GM19397 (cell line): Measurements from ENCODE around the gene DPY19L1.
"Not testable (repeated sequence)": the region's sequence is repeated elsewhere in the genome, so short reads cannot be mapped to it uniquely, and the experiment has no call there.

Experiments used
- ATAC-seq: cut with Tn5 transposase; IDR thresholded peaks from one replicate; pipeline ENCODE4 v1.9.1; 2021; ENCODE audit warnings: mild to moderate bottlenecking, moderate library complexity; ENCODE audit not compliant: unreplicated experiment

The DPY19L1 gene

GRCh38 chr7:34928052-34928451 lies 109.2 kb downstream of the DPY19L1 start:
- ATAC-seq: peak; percentile 56

- not testable (repeated sequence) for ATAC-seq
Observed at GRCh38 chr7:34920470-34920869, 116.8 kb downstream of the DPY19L1 start.

DNA sequence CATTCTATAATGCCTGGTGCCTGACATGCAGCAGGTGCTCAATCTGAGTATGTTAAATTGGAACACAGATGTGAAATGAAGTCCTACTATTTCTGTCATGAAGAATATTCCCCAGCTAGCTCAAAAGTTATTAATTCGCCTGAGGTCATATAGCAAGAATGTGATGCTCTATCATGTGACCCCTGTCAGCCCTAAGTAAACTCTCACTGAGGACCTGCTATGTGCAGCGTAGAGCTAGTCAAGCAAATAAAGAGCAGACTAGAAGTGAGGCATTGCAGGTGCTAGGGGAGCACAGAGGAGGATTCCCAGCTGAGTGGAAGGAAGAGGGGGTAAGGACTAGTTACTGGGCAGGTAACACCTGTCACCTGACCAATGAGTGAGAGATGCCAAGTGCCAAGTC lies 118.2 kb downstream of the DPY19L1 start:
- ATAC-seq: not testable (repeated sequence)

DNA sequence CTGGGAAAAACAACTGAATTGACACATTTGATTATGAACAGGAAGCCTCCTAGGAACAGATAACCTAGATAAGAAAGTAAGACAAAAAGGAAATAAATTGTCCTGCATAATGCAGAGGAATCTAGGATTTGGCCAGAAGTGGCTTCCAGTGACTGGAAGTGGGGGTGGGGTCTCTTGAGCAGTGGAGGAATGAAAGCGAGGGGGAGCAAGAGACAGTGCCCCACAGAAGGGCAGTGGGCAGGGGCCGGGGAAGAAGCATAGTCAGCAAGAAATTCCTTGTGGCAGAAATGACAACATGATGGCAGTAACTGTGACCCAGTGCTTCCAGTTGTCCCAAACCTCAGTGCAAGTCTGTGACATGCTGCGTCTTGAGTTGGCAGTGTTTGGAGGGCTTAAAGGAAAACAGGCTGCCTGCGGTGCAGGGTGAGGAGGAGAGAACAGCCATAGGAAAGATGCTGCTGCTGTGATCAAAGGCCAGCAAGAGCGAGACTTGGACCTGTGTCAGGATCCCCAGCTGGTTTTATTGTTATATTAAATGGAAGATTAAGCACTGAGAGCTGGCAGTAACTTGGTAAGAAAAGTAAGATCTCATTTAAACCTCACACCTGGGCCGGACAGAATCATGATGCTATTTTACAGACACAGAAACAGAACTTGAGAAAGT lies 119.0 kb downstream of the DPY19L1 start:
- not testable (repeated sequence) for ATAC-seq

- ATAC-seq: not testable (repeated sequence)
Observed at GRCh38 chr7:34917515-34917914, 119.8 kb downstream of the DPY19L1 start.

GRCh38 chr7:34916267-34916666 lies 121.0 kb downstream of the DPY19L1 start:
- no peak for ATAC-seq

DNA sequence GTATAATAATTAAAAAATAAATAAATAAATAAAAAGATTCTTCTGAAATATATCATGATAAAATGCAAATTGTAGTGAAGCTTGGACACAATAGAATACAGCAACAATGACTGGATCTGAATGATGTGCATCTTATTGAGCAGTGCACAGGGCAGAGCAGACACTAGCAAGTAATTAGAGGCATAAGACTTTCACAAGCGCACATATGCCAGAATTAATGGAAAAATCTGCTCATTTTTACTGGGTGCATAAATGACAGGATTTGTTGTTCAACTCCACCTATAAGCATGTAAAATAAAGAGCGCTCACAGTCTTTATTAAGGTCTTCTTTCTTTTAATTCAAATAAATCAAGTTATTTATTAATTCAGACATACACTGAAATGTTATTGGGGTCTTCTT lies 125.0 kb downstream of the DPY19L1 start:
- no peak for ATAC-seq

DNA sequence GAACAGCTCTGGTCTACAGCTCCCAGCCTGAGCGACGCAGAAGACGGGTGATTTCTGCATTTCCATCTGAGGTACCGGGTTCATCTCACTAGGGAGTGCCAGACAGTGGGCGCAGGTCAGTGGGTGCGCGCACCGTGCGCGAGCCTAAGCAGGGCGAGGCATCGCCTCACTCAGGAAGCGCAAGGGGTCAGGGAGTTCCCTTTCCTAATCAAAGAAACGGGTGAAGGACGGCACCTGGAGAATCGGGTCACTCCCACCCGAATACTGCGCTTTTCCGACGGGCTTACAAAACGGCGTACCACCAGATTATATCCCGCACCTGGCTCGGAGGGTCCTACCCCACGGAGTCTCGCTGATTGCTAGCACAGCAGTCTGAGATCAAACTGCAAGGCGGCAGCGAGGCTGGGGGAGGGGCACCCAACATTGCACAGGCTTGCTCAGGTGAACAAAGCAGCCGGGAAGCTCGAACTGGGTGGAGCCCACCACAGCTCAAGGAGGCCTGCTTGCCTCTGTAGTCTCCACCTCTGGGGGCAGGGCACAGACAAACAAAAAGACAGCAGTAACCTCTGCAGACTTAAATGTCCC lies 130.9 kb downstream of the DPY19L1 start:
- not testable (repeated sequence) for ATAC-seq

GRCh38 chr7:34904987-34905386 lies 132.3 kb downstream of the DPY19L1 start:
- no peak for ATAC-seq

DNA sequence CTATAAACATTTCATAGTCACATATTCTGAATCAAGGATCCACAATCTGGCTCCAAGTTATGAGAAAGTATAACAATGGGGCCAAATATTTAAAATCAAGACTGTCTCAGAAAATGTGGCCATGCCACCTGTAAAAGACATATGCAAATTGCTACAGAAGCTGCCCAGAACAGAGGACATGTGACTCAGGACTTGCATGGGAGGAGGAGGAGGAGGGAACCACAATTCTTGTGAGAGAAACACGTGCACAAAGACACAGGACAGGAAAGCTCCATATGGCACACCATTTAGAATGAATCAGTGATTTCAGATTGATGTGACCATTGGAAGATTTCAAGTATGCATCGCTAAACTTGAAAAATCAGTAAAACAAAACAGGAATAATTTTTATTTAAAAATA lies 133.4 kb downstream of the DPY19L1 start:
- ATAC-seq: not testable (repeated sequence)

GRCh38 chr7:34902182-34902581 lies 135.1 kb downstream of the DPY19L1 start:
- ATAC-seq: no peak

DNA sequence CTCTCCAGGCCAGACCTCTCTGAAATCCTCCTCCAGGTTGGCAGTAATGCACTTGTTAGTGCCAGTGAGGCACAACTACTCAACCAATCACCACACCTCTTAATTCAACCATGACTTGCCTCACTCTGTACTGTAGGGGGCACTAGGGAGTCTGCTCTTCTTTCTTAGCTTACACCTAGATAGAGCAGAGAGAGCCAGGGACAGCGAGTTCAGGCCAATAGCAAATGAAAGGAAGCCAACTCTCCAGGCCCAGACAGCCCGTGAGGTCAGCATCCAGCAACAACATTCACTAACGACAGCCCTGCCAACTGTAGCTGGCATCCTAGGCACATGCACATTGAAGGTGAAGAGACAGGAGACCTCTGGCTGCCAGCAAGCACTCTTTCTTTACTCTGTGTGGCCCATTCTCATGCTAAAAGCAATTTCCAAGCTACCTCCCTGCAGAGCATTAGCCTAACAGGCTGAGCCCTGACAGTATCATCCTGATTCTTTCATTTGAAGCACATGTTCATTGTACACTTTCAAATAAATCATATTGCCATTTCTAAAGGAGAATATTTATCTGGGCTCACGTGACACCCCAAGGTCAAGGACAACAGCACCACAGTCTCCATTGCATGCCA lies 136.3 kb downstream of the DPY19L1 start:
- no peak for ATAC-seq

DNA sequence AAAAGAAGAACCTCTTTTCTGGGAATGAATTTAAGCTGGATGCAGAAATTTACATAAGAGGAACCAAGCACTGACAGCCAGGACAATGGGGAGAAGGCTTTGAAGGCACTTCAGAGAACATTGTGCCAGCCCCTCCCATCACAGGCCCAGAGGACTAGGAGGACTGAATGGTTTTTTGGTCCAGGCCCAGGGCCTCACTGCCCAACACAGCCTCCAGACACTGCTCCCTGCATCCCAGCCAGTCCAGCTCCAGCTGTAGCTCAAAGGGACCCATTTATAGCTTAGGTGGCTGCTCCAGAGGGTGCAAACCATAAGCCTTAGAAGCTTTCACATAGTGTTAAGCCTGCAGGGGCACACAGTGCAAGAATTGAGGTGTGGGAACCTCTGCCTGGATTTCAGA lies 142.1 kb downstream of the DPY19L1 start:
- ATAC-seq: no peak

GRCh38 chr7:34889951-34890350 lies 147.3 kb downstream of the DPY19L1 start:
- no peak for ATAC-seq

DNA sequence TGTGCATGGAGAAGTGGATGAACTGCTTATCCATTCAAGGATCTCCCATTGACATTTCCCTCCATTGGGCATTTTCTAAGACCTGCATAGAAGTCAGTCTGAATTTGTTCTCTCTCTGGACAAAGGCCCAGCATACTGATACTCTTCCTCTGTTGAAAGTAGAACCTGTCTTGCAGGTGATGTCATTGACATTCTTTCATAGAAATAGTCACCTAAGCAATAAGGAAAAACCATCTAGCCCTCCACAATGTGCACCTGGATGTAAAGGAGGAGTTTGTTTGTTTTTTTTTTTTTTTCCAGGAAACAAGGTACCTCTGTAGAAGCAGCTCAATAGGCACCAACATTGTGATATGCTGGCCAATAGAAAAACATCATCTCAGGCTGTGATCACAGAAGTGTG lies 150.4 kb downstream of the DPY19L1 start:
- no peak for ATAC-seq

DNA sequence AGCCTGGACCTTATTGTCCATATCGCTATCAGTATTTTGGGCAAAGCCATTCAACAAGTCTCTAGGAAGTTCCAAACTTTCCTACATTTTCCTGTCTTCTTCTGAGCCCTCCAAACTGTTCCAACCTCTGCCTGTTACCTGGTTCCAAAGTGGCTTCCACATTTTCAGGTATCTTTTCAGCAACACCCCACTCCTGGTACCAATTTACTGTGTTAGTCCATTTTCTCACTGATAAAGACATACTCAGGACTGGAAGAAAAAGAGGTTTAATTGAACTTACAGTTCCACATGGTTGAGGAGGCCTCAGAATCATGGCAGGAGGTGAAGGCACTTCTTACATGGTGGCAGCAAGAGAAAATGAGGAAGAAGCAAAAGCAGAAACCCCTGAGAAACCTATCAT lies 153.4 kb downstream of the DPY19L1 start:
- not testable (repeated sequence) for ATAC-seq

- ATAC-seq: no peak
Observed at GRCh38 chr7:34879871-34880270, 157.4 kb downstream of the DPY19L1 start.

DNA sequence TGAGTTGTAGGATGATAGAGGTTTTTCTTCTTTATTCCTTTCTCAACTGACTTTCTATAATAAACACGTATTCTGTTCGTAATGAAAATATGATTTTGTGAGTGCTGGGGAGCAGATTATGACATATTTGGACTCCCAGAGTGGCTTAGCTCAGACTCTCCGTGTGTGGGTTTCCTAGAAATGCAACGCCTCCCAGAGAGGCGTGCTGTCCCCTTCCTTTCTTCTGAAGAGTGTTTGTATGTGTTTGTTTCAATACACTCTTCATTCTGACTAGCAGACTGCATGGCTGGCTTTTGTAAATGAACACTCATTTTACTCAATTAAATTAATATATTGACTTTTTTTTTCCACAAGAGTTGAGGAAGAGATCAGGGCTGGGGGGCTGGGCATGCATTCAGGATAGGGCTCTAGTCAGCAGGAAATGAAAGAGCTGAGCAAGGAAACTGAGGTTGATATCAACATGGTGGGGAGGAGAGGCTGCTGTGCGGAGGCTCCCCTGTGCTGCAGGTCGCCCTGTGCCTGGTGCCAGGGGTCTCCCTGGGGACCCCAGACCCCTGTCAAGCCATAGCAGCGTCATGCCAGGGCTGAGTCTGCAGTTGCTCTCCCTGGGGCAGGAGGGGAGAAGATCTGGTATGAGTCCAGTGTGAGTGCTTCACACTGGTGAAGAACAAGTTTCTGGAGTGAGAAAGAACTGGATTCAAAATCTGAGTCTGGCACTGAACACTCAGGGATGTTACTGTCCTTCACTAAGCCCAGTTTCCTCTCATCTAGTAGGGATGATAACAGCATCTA lies 158.1 kb downstream of the DPY19L1 start:
- not testable (repeated sequence) for ATAC-seq
